ENCODE results near the gene PRR13.

DNA sequence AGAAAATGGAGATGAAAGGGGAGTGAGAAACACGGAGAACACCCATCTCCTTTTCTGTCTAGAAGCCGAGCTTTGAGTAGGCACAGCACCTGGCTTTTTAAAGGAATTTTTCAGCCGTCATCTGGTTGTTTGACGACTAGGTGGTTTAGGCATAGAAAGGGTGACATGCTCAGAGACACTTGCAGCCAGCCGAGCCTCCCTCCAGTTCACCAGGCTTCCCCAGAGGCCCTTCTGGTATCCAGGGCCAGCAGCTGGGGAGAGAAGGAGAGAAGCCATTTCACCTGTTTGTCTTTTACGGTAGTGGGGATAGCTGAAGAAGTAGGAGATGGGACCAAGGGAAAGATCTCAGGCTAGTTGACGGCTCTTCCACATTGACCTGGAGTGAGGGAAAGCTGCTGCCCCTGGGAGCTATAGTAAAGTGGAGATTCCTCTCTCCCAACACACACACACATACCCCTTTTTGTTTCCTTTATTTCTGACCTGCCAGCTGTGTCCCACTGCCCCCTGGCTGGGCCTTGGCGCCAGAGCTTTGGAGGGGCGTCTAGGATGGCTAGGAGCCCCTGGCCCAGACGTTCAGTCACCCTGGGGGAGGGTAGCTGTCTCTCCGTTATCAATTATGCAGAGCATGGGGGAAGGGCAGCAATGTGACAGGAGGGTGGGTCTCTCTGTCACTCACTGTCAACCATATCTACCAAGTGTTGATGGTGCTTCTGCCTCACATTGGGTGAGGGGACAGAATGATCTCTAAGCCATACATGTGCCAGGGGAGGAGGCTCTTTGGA lies 52.3 kb downstream of the PRR13 start:
- TF ChIP-seq POLR2A (IDR thresholded peaks at IDR 0.05), result no peak
- TF ChIP-seq, protein P1, sequence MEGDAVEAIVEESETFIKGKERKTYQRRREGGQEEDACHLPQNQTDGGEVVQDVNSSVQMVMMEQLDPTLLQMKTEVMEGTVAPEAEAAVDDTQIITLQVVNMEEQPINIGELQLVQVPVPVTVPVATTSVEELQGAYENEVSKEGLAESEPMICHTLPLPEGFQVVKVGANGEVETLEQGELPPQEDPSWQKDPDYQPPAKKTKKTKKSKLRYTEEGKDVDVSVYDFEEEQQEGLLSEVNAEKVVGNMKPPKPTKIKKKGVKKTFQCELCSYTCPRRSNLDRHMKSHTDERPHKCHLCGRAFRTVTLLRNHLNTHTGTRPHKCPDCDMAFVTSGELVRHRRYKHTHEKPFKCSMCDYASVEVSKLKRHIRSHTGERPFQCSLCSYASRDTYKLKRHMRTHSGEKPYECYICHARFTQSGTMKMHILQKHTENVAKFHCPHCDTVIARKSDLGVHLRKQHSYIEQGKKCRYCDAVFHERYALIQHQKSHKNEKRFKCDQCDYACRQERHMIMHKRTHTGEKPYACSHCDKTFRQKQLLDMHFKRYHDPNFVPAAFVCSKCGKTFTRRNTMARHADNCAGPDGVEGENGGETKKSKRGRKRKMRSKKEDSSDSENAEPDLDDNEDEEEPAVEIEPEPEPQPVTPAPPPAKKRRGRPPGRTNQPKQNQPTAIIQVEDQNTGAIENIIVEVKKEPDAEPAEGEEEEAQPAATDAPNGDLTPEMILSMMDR (IDR thresholded peaks at IDR 0.05), result no peak
